NCI-H1436 (cell line): ENCODE data around the gene GCKR.
"Not testable (repeated sequence)": the region's sequence is repeated elsewhere in the genome, so short reads cannot be mapped to it uniquely, and the experiment has no call there.

Experiments used
- DNase-seq: peaks from one replicate; lab custom pipeline; 2025; lab: John Stamatoyannopoulos, UW

Gene GCKR

DNA sequence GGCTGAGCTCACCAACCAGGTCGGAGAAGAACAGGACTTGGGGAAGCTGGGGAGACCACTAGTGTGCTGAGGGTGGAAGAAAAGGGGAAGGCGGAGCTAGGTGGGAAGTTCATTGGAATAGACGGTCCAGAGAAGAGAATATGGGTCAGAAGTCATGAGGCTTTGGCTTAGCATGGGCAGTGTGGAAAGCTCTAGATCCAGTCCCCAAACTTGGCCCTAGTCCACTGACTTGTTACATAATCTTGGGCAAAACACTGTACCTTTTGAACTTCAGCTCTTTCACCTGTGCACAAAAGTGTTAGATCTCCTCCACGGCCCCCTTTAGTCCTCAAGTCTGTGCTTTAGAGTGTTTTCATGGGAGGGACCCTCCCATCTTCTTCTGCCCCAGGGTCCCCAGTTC is 10.7 kb downstream of the GCKR start:
- no peak for DNase-seq

DNA sequence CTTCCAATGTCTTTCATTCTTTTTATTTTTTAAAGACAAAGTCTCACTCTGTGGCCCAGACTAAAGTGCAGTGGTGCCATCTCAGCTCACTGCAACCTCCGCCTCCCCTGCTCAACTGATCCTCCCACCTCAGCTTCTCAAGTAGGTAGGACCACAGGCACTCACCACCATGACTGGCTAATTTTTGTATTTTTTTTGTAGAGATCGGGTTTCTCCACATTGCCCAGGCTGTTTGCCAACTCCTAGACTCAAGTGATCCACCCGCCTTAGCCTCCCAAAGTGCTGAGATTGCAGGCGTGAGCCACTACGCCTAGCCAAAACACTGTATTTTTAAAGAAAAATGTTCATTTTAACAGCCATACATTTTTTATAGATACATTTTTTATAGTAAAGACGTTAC is 12.7 kb downstream of the GCKR start:
- peak; percentile 14 for DNase-seq

- DNase-seq: no peak
Observed at GRCh38 chr2:27518113-27518781, 21.6 kb downstream of the GCKR start.

DNA sequence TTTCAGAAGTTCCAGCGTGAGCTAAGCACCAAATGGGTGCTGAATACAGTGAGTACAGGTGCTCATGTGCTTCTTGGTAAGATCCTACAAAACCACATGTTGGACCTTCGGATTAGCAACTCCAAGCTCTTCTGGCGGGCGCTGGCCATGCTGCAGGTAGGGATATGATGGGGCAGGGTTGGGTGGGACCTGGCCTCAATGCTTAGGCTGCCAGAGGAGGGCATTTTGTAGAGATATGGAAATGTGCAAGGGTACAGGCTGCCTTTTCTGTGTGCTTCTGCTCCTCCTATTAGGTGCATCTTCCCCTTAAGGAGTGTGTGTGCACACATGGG is 22.1 kb downstream of the GCKR start:
- DNase-seq: no peak

DNA sequence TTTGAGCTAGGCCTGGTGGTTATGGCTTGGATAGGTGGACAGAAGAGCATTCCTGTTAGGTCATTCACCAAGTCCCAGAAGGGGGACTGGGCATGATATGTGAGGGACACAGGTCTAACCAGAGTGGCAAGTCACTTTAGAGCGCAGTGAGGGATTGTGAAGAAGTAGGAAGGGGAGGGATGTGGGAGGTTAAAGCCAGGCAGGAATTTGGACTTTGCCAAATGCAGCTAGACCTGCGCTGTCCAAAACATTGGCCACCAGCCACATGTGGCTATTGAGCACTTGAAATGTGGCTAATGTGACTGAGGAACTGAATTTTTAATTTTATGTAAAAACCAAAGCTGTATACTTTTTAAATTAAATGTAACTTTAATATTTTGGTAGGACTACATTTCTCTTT is 23.7 kb downstream of the GCKR start:
- DNase-seq: no peak

- DNase-seq: no peak
Observed at GRCh38 chr2:27522400-27522945, 25.8 kb downstream of the GCKR start.

DNA sequence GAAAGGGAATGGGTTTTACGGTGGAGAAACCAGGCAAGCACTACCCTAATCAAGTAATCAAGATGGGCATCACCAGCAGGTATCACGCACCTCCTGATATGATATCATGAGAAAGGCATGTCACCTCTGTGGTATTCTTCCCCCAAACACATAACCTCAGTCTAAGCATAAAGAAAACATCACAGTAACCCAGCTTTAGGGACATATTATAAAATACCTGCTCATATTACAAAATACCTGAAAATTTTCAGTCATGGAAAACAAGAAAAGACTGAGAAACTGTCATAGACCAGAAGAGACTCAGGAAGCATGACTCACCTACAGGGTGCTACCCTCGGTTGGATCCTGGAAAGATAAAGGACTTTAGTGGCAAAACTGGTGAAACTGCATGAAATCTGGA is 30.5 kb downstream of the GCKR start:
- no peak for DNase-seq

DNA sequence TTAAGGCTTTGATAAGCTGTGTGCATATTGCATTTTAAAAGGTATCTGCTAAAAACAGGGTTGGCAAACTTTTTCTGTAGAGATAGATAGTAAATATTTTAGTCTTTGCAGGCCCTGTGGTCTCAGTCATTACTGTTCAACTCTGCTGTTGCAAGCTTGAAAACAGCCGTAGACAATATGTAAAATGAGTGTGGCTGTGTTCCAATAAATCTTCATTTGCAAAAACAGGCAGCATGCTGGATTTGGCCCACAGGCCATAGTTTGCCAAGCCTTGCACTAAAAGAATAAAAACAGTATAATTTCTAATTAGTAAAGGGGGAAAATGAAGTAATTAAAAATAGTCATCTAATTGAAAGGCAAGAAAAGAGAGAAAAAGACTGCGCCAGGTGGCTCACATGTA is 35.3 kb downstream of the GCKR start:
- no peak for DNase-seq

- no peak for DNase-seq
Observed at GRCh38 chr2:27537287-27537686, 40.6 kb downstream of the GCKR start.

DNA sequence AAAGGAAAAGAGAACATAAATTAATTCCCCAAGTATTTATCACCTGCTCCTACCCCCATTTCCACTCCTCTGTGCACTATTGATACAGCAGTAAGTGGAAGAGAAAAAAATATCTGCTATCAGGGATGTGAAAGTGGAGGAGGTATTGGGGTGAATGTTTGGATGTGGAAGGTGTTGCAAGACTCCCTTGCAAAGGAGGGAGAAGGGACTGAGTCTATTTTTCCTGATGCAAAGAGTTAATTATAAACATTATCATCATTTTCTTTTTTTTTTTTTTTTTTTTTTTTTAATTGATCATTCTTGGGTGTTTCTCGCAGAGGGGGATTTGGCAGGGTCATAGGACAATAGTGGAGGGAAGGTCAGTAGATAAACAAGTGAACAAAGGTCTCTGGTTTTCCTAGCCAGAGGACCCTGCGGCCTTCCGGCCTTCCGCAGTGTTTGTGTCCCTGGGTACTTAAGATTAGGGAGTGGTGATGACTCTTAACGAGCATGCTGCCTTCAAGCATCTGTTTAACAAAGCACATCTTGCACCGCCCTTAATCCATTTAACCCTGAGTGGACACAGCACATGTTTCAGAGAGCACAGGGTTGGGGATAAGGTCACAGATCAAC is 42.3 kb downstream of the GCKR start:
- not testable (repeated sequence) for DNase-seq

GRCh38 chr2:27539649-27540048 is 43.0 kb downstream of the GCKR start:
- DNase-seq: not testable (repeated sequence)

DNA sequence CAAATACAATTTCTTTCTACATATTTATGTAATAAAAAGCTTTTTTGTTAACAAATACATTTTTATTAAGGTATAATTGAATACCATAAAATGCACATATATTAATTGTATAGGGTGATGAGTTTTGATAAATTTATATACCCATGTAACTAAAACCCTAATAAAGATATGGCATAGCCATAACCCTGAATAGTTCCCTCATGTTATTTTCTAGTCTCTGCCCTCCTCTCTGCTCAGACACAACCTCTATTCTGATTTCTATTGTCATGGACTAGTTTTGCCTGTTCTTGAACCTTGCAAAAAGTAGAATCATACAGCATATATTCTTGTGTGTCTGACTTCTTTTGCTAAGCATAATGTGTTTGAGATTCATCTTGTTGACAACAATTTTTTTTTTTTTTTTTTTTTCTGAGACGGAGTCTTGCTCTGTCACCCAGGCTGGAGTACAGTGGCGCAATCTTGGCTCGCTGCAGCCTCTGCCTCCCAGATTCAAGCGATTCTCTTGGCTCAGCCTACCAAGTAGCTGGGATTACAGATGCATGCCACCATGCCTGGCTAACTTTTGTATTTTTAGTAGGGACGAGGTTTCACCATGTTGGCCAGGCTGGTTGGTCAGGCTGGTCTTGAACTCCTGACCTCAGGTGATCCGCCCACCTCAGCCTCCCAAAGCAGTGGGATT is 47.6 kb downstream of the GCKR start:
- DNase-seq: no peak

DNA sequence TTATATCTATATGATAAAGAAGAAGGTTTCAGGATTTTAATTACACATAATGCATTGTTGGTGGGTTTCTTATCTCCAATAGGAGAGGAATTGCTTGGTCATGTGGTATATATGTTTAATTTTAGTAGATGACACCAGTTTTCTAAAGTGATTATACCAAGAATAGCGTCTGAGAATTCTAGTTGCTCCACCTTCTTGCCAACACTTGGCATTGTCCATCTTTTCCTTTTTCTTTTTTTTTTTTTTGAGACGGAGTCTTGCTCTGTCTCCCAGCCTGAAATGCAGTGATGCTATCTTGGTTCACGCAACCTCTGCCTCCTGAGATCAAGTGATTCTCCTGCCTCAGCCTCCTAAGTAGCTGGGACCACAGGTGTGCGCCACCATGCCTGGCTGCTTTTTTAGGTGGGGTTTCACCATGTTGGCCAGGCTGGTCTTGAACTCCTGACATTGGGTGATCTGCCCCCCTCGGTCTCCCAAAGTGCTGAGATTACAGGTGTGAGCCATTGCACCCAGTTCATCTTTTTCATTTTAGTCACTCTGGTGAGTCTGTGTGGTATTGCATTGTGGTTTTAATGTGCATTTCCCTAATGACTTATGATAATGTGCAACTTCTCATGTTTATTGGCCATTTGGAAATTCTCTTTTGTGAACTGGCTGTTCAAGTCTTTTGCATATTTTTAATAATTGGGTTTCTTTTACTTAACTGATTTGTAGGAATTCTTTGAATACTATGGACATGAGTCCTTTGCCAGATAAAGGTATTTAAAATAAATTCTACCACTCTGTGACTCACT is 48.9 kb downstream of the GCKR start:
- DNase-seq: no peak

- DNase-seq: no peak
Observed at GRCh38 chr2:27549303-27549702, 52.7 kb downstream of the GCKR start.

DNA sequence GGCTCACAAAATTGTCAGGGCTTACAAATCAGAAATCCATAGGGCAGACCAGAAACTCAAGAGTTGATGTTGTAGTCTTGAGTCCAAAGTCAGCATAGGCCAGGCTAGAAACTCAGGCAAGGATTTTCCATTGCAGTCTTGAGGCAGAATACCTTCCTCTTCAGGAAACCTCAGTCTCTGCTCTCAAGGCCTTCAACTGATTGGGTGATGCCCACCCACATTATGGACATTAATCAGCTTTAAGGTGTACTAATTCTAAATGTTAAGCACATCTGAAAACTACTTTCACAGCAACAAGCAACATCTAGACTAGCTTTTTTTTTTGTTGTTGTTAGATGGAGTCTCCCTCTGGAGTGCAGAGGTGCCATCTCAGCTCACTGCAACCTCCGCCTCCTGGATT is 54.9 kb downstream of the GCKR start:
- DNase-seq: no peak

GRCh38 chr2:27552941-27553340 is 56.3 kb downstream of the GCKR start:
- no peak for DNase-seq

DNA sequence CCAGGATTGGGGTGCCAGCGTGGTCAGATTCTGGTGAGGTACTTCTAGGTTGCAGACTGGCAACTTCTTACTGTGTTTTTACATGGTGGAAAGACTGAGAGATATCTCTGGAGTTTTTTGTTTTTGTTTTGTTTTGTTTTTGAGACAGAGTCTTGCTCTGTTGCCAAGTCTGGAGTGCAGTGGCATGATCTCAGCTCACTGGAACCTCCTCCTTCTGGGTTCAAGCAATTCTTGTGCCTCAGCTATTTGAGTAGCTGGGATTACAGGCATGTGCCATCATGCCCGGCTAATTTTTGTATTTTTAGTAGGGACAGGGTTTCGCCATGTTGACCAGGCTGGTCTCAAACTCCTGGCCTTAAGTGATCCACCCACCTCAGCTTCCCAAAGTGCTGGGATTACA is 57.8 kb downstream of the GCKR start:
- DNase-seq: not testable (repeated sequence)

- DNase-seq: no peak
Observed at GRCh38 chr2:27559228-27559627, 62.6 kb downstream of the GCKR start.

DNA sequence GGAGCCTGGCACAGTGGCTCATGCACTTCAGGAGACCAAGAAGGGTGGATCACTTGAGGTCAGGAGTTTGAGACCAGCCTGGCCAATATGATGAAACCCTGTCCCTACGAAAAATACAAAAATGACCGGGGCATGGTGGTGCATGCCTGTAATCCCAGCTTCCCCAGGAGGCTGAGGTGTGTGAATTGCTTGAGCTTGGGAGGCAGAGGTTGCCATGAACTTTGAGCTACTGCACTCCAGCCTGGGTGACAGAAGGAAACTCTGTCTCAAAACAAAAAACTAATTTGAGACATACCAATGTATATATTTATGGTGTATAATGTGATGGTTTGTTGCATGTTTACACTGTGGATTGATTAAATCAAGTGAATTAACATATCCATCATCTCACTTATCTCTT is 64.4 kb downstream of the GCKR start:
- DNase-seq: no peak

DNA sequence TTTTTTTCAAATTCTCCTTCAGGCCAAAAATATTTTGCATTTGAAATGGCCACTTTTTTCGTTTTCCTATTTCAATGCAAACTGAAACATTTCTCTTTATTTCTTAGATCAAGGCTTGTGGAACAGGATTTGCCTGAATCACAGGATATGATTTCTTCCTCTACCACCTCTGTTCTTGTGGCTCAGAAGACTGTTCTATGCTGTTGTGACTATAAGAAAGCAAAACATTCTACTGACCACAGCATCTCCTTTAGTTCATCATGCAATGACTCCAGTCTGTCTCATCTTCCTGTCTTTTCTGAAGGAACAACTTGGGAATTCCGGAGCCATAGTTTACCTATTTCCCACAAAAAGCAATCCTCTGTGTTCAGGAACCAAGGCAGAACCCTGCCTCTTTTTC is 70.0 kb downstream of the GCKR start:
- no peak for DNase-seq

DNA sequence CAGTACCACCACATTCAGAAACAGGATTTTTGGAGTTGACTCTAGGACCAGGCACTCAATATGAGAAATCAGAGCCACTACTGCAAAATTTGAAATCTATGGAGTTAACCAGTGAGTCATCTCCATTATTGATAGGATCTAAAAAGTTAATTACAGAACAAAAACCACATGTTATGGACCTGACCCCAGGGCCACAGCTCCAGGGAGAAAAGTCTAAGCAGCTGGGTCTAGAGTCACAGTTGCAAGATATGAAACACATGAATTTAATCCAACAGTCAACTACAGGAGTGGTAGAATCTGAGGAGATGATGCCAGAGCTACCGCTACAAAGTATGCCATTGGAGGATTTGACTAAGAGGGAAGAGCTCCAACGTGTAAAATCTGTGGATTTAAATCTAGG is 72.8 kb downstream of the GCKR start:
- no peak for DNase-seq

DNA sequence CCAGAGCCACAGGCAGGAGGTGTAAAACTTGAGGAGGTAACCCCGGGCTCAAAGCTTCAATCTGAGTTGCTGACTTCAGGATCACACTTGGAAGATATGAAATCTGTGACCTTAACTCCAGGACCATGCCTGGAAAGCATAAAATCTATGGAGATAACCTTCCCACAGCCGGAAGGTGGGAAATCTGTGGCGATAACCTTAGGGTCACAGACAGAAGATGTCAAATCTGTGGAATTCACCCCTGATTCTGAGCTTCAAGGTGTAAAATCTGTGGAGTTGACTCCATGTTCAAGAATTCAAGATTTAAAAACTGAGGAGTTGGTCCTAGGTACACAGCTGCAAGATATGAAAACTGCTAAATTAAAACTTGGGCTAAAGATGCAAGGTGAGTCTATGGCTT is 74.6 kb downstream of the GCKR start:
- DNase-seq: no peak

DNA sequence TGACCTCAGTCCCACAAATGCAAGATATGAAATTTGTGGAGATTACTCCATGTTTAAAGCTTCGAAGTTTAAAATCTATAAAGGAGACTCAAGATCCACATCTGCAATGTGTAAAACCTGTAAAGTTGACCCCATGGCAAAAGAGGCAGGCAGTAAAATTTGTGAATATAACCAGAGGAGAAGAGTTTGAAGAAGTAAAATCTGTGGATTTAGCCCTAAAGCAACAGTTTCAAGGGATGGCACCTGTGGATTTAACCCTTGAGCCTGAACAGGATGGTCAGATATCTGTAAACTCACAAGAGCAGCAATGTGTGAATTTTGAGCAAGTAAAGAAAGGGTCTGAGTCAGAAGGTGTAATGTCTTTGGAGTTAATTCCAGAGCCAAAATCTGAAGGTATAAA is 75.0 kb downstream of the GCKR start:
- DNase-seq: no peak
